H1 (cell line): Measurements from ENCODE around the gene GPR15LG. TPM values are rescaled to one million over a fixed set of nuclear protein-coding genes. Genes with fewer than 3 reads are reported as not detected.
A peak's percentile ranks its signal among the peaks of the same experiment; 100 is the strongest.

Source experiments
- ASH2L ChIP-seq: fragments of 200-600, 300-600 bp; sonication (generic); IDR thresholded peaks from one replicate; pipeline ENCODE4 v1.7.1; 2017; ENCODE audit warnings: low read length
- CBX5 ChIP-seq: fragments of 300-800, 300-1000 bp; sonication (generic); IDR thresholded peaks from 2 replicates; pipeline ENCODE4 v1.7.1; 2016; ENCODE audit warnings: antibody characterized with exemption, low read length, low read depth
- CBX8 ChIP-seq: fragments of 300-800, 300-1000 bp; sonication (generic); IDR thresholded peaks from 2 replicates; pipeline ENCODE4 v1.7.1; 2016; ENCODE audit warnings: low read depth, low read length, borderline replicate concordance
- CEBPB ChIP-seq: IDR thresholded peaks from 2 replicates; pipeline ENCODE4 v1.6.1; 2012; ENCODE audit warnings: low read depth, low read length
- EP300 ChIP-seq, 2 experiments: IDR thresholded peaks; 1 replicate in 1 of 2; 2 replicates in 1 of 2; pipeline ENCODE4 v1.6.1; 2011 to 2012; ENCODE audit warnings: low read depth in 2 of 2, low read length in 2 of 2, mild to moderate bottlenecking in 2 of 2, borderline replicate concordance in 1 of 2, inconsistent platforms in 1 of 2, moderate library complexity in 1 of 2
- GABPA ChIP-seq: IDR thresholded peaks from 2 replicates; pipeline ENCODE4 v1.6.1; 2011; ENCODE audit warnings: mild to moderate bottlenecking, low read length, moderate library complexity, borderline replicate concordance; ENCODE audit not compliant: insufficient read depth
- JUN ChIP-seq: IDR thresholded peaks from 2 replicates; pipeline ENCODE4 v1.6.1; 2011; ENCODE audit warnings: low read depth, mild to moderate bottlenecking, improper control_type of control experiment, low read length
- JUND ChIP-seq: IDR thresholded peaks from 2 replicates; pipeline ENCODE4 v1.6.1; 2011; ENCODE audit warnings: mild to moderate bottlenecking, improper control_type of control experiment, low read length
- KDM5A ChIP-seq: fragments of 200-600 bp; IDR thresholded peaks from 2 replicates; pipeline ENCODE4 v1.7.1; 2012; ENCODE audit warnings: mild to moderate bottlenecking, low read length, inconsistent platforms, mixed read lengths
- NRF1 ChIP-seq: IDR thresholded peaks from 2 replicates; pipeline ENCODE4 v1.6.1; 2011; ENCODE audit warnings: mild to moderate bottlenecking, low read depth, low read length, improper control_type of control experiment
- POU5F1 ChIP-seq: IDR thresholded peaks from 2 replicates; pipeline ENCODE4 v1.6.1; 2011; ENCODE audit warnings: low read depth, mild to moderate bottlenecking, low read length, moderate library complexity
- RAD21 ChIP-seq, 2 experiments: IDR thresholded peaks in 1 of 2; conservative IDR thresholded peaks in 1 of 2; 2 replicates each; pipeline ENCODE4 v1.6.1; 2011; ENCODE audit warnings: low read depth in 2 of 2, low read length in 2 of 2, improper control_type of control experiment in 1 of 2, inconsistent platforms in 1 of 2, mild to moderate bottlenecking in 1 of 2, moderate library complexity in 1 of 2
- SIN3A ChIP-seq, 2 experiments: IDR thresholded peaks in 1 of 2; conservative IDR thresholded peaks in 1 of 2; 2 replicates each; pipeline ENCODE4 v1.6.1; 2011 to 2012; ENCODE audit warnings: low read length in 2 of 2, improper control_type of control experiment in 1 of 2, low read depth in 1 of 2, mild to moderate bottlenecking in 1 of 2
- SP1 ChIP-seq: IDR thresholded peaks from 2 replicates; pipeline ENCODE4 v1.6.1; 2011; ENCODE audit warnings: low read depth, low read length
- TAF7 ChIP-seq: optimal IDR thresholded peaks from 2 replicates; pipeline ENCODE3; 2011; ENCODE audit warnings: low read depth, mild to moderate bottlenecking, inconsistent platforms, low read length, moderate library complexity, borderline replicate concordance
- TBP ChIP-seq: IDR thresholded peaks from 2 replicates; pipeline ENCODE4 v1.6.1; 2011; ENCODE audit warnings: low read depth, low read length, improper control_type of control experiment
- TEAD4 ChIP-seq: IDR thresholded peaks from 2 replicates; pipeline ENCODE4 v1.6.1; 2012; ENCODE audit warnings: low read depth, low read length, inconsistent platforms, mixed read lengths
- YY1 ChIP-seq: IDR thresholded peaks from 2 replicates; pipeline ENCODE4 v1.6.1; 2011; ENCODE audit warnings: low read depth, mild to moderate bottlenecking, low read length
- ZNF274 ChIP-seq: IDR thresholded peaks from 2 replicates; pipeline ENCODE4 v1.7.0; 2012; ENCODE audit warnings: low read length, borderline replicate concordance; ENCODE audit errors: extremely low read depth
- polyA plus RNA-seq, 7 experiments: library from polyadenylated mRNA; depleted of rRNA in 3 of 7; stranded (reverse) in 5 of 7; unstranded in 2 of 7; fragments of >200 nt in 5 of 7; fragments of 200-250 nt in 2 of 7; gene quantifications; 1 replicate in 5 of 7; 2 replicates in 1 of 7; 4 replicates in 1 of 7; pipeline versions ENCODE4 v1.2.1 to v1.2.3, GENCODE V29; 2011 to 2013; ENCODE audit warnings: missing spikeins in 2 of 7, mixed read lengths in 2 of 7
- total RNA-seq: library from RNA; stranded (reverse); fragmentation: NEBNext Ultra II Directional; extraction: Animal tissue kit (Norgen Biotek cat#: 25700); gene quantifications from 2 replicates; pipeline ENCODE4 v1.2.1, GENCODE V29; 2021
- TF ChIP-seq, protein P1 (sequence below): IDR thresholded peaks from 2 replicates; pipeline ENCODE4 v1.6.1; 2011; ENCODE audit warnings: low read depth, mild to moderate bottlenecking, low read length; ENCODE audit not compliant: insufficient read depth
- TF ChIP-seq, protein P2 (sequence below): IDR thresholded peaks from 2 replicates; pipeline ENCODE4 v1.6.1; 2012; ENCODE audit warnings: low read length, inconsistent platforms

GPR15LG gene
- total and polyA plus RNA-seq, 2 of the 8 experiments (the other 6 are each of a cell fraction or from before 2014, with no cell fraction given), result not detected

DNA sequence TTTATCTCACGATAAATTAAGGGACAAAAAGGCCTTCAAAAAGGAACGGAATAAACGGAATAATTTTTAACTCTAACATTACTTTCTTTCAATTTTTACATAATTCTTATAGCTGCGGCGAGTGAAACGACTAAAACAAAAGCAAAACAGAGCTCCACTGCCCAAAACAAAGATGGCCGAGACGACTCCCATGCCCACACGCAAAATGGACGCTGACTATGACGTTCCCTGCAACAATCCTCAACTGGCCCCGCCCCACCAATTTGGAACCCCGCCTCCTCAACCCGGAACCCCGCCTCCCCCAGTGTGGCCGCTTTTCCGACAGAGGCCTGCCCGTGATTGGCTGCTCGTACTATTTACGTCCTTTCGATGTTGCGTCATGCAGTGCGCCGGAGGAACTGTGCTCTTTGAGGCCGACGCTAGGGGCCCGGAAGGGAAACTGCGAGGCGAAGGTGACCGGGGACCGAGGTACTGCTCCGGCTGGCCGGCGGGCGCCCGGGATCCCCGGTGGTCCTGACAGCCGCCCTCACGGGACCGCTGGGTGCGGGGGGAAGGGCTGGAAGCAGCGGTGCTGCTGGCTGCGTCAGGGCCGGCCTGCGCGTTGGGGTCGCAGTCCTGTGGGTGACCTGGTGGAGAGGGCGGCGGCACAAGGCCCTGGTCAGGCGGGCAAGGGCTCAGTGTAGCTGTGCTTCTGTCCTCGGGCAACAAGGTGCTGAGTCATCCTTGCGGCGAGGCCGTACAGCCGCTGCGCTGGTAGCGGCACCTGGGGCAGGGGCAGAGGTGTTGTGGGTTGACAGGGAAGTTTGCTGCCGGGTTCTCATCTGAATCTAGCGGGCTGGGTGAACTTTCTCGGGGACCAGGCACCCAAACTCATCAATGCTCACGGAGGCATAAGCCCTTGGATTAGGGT is 34.2 kb upstream of the GPR15LG start, which contains the start of gene GHITM (continued):
- TF ChIP-seq, protein P1, sequence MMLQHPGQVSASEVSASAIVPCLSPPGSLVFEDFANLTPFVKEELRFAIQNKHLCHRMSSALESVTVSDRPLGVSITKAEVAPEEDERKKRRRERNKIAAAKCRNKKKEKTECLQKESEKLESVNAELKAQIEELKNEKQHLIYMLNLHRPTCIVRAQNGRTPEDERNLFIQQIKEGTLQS, result peak; percentile 85
- TF ChIP-seq TEAD4 (0 out of 2 replicates have a peak, but pooled peaks have one; percentile 33), NRF1 (no peak), TBP (peak; percentile 83), CEBPB (peak; percentile 97), POU5F1 (no peak), TAF7 (peak; percentile 69), JUND (peak; percentile 56; the same call in 1 of the 2 replicates), JUN (no peak), YY1 (peak; percentile 100), SP1 (no peak), CBX5 (no peak), KDM5A (peak; percentile 77), CBX8 (no peak), SIN3A (conservative IDR thresholded peaks at IDR 0.05 in 1 of 2, IDR thresholded peaks at IDR 0.05 in 1 of 2; ENCODE audit: low read depth in 1 of 2, low read length in 2 of 2) (peak in 1 of 2 experiments; percentile 97; a peak in 2 of 4 replicates), RAD21 (IDR thresholded peaks at IDR 0.05 in 1 of 2, conservative IDR thresholded peaks at IDR 0.05 in 1 of 2; ENCODE audit: low read depth in 2 of 2, low read length in 2 of 2) (no peak), EP300 (IDR thresholded peaks at IDR 0.05; ENCODE audit: borderline replicate concordance in 1 of 2, low read depth in 2 of 2, low read length in 2 of 2) (no peak), ASH2L (peak; percentile 95), GABPA (no peak), ZNF274 (no peak)
- TF ChIP-seq, protein P2, sequence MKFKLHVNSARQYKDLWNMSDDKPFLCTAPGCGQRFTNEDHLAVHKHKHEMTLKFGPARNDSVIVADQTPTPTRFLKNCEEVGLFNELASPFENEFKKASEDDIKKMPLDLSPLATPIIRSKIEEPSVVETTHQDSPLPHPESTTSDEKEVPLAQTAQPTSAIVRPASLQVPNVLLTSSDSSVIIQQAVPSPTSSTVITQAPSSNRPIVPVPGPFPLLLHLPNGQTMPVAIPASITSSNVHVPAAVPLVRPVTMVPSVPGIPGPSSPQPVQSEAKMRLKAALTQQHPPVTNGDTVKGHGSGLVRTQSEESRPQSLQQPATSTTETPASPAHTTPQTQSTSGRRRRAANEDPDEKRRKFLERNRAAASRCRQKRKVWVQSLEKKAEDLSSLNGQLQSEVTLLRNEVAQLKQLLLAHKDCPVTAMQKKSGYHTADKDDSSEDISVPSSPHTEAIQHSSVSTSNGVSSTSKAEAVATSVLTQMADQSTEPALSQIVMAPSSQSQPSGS, result peak; percentile 59; the same call in 1 of the 2 replicates
